PC-3 (cell line): ENCODE results near the gene FAM53B.

Experiments used
- EZH2phosphoT487 ChIP-seq: fragments of 300-600 bp; sonication (generic); IDR thresholded peaks from 2 replicates; pipeline ENCODE4 v1.6.1; 2018; ENCODE audit warnings: mild to moderate bottlenecking, antibody characterized with exemption, low read length, borderline replicate concordance
- TF ChIP-seq, protein P1 (sequence below): fragments of 300-600 bp; sonication (generic); conservative IDR thresholded peaks from 2 replicates; pipeline ENCODE4 v1.5.1; 2017; ENCODE audit warnings: antibody characterized with exemption, low read depth, mild to moderate bottlenecking, low read length

DNA sequence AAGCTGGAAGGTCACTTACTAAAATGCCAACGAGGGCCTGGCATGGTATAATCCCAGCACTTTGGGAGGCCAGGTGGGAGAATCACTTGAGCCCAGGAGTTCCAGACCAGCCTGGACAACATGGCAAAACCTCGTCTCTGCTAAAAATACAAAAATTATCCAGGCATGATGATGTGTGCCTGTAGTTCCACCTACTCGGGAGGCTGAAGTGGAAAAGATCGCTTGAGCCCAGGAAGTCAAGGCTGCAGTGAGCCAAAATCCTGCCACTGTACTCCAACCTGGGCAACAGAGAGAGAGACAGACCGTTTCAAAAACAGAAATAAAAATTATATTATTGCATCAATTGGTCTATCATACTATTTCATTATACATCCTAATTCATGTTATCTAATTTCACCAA, 18.1 kb upstream of the FAM53B start:
- TF ChIP-seq EZH2phosphoT487: no peak
- TF ChIP-seq, protein P1, sequence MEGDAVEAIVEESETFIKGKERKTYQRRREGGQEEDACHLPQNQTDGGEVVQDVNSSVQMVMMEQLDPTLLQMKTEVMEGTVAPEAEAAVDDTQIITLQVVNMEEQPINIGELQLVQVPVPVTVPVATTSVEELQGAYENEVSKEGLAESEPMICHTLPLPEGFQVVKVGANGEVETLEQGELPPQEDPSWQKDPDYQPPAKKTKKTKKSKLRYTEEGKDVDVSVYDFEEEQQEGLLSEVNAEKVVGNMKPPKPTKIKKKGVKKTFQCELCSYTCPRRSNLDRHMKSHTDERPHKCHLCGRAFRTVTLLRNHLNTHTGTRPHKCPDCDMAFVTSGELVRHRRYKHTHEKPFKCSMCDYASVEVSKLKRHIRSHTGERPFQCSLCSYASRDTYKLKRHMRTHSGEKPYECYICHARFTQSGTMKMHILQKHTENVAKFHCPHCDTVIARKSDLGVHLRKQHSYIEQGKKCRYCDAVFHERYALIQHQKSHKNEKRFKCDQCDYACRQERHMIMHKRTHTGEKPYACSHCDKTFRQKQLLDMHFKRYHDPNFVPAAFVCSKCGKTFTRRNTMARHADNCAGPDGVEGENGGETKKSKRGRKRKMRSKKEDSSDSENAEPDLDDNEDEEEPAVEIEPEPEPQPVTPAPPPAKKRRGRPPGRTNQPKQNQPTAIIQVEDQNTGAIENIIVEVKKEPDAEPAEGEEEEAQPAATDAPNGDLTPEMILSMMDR: no peak
